Measurements from ENCODE around the gene LYPD6B.
A peak's percentile ranks its signal among the peaks of the same experiment; 100 is the strongest.

Gene LYPD6B

GRCh38 chr2:149219856-149220255, 181.4 kb downstream of the LYPD6B start:
- TF ChIP-seq CTCF (IDR thresholded peaks at IDR 0.05; ENCODE audit: low read depth, low read length), result no peak
- no peak for DNase-seq (ENCODE audit: extremely low read depth, low read depth)

- no peak for TF ChIP-seq CTCF (IDR thresholded peaks at IDR 0.05; ENCODE audit: low read depth, low read length)
- DNase-seq (ENCODE audit: extremely low read depth, low read depth), result no peak
These were observed 182.5 kb downstream of the LYPD6B start for GRCh38 chr2:149221002-149221401.

GRCh38 chr2:149221898-149222297, 183.4 kb downstream of the LYPD6B start:
- DNase-seq (ENCODE audit: extremely low read depth, low read depth), result no peak
- no peak for TF ChIP-seq CTCF (IDR thresholded peaks at IDR 0.05; ENCODE audit: low read depth, low read length)

- peak; percentile 71 for DNase-seq (ENCODE audit: extremely low read depth, low read depth)
- no peak for TF ChIP-seq CTCF (IDR thresholded peaks at IDR 0.05; ENCODE audit: low read depth, low read length)
These were observed 185.1 kb downstream of the LYPD6B start for GRCh38 chr2:149223472-149224095.

GRCh38 chr2:149224543-149224942, 186.0 kb downstream of the LYPD6B start:
- no peak for TF ChIP-seq CTCF (IDR thresholded peaks at IDR 0.05; ENCODE audit: low read depth, low read length)
- no peak for DNase-seq (ENCODE audit: extremely low read depth, low read depth)

- DNase-seq (ENCODE audit: extremely low read depth, low read depth), result no peak
- no peak for TF ChIP-seq CTCF (IDR thresholded peaks at IDR 0.05; ENCODE audit: low read depth, low read length)
These were observed 186.9 kb downstream of the LYPD6B start for GRCh38 chr2:149225446-149225845.

- TF ChIP-seq CTCF (IDR thresholded peaks at IDR 0.05; ENCODE audit: low read depth, low read length), result no peak
- DNase-seq (ENCODE audit: extremely low read depth, low read depth), result no peak
These were observed 188.3 kb downstream of the LYPD6B start for GRCh38 chr2:149226790-149227189.

All from AG09319 (cell line).